Stimulated activated CD8-positive, alpha-beta memory T cell treated with anti-CD3 and anti-CD28 coated beads, Interleukin-15, amount 100 ng/mL, for 4 hours (primary cell): ENCODE data around the gene AMACR.
"Not testable (repeated sequence)": the region's sequence is repeated elsewhere in the genome, so short reads cannot be mapped to it uniquely, and the experiment has no call there.

Experiments
- DNase-seq, 2 donors: peaks; one replicate each; pipeline ENCODE4 v3.0.0-alpha.2; 2020; ENCODE audit warnings: low read depth in 2 of 2

AMACR gene

DNA sequence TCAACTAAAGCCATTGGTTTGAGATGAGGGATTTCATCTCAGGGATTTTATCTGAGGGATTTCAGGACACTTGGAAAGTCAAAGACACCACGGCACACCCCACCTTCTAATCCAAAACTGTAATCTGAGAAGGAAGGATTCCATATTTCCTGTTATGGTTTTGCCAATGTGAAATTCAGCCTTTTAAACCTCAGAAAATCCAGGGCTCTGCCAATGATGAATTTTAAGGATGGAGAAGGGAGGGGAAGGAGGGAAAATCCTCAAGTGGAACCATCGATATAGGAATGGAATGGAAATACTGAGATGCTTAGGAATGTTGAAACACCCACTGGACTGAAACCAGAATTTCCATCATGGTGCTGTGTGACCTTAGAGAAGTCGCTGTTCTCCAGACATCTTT is 29.9 kb upstream of the AMACR start:
- DNase-seq: no peak

DNA sequence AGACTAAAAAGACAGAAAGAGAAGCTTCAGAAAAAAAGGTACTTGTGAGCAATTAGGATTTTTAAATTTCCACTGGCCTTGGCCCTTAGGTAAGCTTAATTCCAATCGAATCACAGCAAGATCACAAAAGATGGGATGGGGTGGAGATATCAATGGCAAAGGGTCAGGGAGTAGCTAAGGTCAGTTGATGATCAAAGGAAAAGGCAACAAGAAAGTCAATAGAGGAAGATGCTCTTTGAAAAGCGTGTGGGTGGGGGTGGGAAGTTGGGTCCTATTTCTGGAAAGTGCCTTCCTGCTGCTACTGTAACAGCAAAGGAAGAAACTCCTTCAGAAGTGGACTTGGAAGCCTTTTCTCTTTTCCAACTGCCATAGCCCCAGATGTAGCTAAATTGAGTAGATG is 27.9 kb upstream of the AMACR start:
- DNase-seq: no peak

DNA sequence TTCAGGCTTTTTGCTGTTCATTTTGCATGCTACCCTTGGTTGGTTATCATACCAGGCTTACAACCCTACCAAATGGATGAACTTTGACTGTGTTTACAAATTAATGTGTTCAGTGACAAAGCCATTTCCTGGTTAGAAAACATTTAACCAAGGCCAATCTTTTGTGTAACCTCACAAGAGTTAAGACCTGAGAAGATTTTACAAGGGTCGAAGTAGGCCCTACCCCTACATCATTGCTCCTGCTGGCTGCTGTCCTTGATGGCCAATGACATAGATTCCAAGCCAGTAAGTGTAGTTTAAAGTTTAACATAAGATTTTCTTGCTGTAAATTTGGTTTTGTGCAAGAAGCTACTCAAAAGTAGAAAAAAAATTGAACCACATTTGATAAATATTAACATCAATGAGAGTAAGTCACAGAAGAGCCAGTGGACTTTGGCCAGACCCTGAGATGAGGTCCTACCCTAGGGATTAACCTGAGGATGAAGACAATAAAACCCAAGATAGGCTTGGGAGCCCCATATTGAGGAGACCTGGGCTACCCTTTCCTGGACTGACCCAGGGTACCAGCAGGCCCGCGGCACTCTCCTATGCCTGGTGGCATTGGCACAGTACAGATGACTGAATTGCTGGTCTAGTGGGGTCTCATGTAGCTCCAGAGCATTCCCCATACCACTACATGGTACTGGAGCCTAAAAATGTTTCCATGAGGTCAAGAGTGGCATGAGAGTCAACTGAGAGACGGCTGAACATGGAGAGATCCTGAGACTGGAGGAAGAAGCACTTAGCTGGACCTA is 26.9 kb upstream of the AMACR start:
- no peak for DNase-seq

DNA sequence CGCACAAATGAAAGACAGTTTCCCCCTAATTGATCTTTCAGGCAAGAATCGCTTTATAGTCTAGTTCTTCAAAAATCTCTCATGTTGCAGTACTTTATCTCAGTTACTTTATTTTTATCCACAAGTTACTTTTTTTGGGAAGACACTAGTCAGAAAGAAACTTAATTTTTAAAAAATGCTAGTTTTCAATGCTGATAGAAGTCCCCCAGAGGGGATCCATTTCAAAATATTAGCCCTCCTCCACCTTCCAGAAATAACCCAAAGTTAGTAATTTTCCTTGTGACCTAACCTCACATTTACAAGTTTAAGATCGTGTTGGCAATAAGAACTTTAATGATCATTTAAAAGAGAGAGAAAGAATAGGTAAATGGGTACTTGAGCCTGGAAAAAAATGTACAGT is 24.1 kb upstream of the AMACR start:
- no peak for DNase-seq

DNA sequence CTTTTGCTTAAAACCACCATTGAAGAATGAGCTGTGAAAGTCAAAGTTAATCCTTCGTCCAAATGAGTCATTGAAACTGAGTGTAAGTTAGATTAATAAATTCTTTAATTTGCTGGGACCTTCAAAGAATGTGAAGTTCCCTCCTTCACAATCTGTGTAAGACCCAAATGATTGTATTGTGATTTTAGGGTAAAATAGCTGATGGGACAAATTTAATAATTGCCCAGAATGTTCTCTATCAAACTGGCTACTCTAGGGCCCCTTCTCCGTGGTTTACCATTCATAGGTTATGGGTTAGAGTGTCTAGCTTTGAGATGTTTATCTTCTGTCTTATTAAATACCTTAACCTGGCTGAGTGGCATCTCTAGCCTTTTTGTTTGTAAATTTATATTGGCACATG is 23.3 kb upstream of the AMACR start:
- DNase-seq: no peak

DNA sequence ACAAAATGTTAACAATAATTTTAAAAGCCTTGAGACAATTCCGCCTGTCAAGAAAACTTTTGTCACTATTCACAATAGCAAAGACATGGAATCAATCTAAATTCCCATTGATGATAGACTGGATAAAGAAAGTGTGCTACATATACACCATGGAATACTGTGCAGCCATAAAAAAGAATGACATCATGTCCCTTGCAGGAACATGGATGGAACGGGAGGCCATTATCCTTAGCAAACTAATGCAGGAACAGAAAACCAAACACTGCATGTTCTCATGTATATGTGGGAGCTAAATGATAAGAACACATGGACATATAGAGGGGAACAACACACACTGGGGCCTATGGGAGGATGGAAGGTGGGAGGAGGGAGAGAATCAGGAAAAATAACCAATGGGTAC is 22.7 kb upstream of the AMACR start:
- DNase-seq: not testable (repeated sequence)

DNA sequence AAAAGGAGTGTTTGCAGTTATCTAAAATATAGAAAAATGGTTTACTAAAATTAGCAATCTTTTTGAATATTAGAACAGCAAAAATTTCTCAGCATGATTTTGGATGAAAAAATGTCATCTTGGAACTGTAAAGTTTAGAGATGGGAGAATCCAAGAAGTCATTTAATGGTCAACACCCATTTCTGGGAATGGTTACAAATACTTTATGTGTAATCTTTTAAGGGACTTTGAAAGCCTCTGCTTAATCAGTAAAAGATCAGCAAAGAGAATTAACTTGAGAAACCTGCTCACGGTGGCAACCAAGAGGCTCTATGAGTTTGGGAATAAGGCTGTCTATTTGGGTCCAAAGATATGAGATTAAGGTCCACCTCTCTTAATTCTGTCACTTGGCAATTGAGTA is 22.2 kb upstream of the AMACR start:
- no peak for DNase-seq

DNA sequence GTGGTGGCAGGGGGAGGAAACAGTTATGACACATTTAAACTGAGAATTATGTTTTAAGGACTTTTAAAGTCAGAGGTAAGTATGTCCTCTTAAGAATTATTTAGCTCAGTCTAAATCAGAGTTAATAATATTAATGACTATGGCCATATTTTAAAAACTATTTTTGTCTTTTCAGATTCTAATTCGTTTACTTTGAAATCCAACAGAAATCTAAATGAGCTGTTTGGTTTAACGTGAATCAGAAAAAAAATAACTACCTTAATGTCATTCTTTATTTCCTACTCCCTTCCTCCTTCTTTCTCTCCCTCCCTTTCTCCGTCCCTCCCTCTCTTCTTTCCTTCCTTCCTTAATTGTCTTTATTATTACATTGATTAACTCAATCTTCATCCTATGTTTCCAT is 20.5 kb upstream of the AMACR start:
- DNase-seq: no peak

DNA sequence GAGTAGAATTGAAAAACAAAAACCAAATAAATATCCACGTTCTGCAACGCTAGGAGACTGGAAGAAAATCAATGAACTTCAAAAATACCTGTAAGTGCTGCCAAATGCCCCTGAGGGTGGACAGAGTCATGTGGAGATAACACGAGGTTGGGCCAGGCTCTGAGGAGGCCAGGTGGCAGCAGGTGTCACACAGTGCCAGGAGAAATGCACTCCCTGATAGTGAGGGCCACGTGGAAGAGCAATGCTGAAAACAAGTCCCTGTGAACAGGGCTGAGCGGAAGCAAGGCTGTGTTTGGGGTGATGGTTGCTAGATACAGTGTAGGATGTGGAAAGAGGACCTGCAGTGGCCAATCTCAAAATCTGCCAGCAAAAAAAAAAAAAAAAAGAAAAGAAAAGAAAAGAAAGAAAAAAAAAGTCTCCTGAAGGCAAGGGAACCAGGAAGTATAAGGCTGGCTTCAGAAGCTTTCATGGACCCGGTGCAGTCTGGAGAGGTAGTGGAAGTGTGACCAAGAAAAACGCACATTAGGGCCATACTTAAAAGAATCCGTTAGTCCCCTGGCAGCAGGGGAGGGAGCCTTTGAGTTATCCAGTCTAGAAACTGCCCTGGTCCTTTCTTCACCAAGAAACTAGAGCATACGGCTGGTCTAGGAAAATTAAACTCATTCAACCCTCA is 18.4 kb upstream of the AMACR start:
- DNase-seq: no peak

DNA sequence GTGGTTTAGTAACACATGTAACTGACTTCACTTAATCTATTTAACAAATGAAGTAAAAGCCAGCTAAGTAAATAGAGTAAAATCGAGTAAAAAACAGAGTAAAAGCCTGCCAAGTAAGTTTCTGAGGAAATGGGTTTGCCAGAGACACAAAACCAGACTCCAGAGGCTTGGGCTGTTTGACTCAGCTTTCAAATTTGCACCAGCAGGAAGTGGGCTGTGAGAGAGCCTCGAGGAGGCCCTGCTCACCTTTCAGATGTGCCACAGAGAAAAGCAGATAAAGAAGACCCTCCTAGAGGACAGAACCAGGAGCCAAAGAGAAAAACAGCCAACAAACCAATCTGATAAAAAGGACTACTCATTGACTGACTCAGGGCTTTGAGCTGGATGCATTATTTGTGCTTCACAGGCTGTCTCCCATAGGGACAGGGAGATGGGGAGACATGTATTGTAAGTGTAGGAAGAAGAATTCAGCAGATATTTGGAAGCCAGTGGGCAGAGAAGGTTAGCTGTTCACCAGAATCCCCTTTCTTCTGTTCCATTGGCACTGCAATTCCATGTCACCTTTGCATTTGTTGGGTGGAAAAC is 14.4 kb upstream of the AMACR start:
- no peak for DNase-seq

DNA sequence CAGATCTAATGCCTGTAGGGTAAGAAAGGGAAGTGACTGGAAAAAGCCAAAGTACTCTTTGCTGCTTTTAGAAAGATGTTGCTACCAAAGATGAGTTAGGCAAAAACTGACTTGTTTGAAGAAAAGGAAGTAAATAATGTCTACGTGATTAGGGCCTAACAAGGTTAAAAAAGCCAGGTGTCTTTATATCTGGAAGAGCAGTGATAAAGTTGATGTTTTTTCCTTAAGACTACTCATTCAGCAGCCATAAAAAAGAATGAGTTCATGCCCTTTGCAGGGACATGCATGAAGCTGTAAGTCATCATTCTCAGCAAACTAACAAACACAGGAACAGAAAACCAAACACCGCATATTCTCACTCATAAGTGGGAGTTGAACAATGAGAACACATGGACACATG is 13.5 kb upstream of the AMACR start:
- no peak for DNase-seq

DNA sequence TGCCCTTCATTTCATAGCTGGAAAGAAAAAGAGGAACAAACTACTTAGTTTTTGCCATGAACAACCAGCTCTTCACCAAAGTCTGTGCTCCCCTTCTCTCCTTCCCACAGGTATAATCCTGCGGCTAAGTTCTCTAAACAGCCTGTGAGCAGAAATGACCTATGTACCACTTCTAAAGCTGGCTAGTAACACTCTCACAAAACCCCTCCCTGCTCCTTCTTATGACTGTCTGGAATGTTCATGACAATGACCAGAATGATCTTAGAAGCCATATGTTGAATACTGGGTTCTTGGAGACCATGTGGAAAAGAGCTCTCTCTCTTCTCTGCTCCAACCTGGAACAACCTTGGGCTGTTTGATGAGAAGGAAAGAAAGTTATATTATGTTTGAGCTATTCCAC is 12.9 kb upstream of the AMACR start:
- DNase-seq: no peak

DNA sequence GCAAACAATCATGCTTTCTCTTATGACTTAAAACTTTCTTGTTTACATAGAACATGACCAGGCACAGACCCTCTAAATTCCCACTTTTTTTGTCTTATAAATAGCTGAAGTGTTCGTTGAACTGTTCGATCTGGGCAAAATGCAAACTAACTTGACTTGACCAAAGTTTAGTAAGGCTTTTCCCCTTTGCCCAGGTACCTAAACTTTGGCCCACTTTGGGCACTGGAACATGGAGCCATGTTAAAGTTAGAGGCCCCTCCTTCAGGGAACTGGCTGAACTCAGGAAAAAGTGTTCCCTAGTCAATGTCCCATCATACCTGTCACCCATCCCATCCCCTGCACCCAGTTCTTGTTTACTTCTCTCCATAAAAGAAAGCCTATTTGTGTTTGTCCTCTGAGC is 9.4 kb upstream of the AMACR start:
- DNase-seq: no peak

DNA sequence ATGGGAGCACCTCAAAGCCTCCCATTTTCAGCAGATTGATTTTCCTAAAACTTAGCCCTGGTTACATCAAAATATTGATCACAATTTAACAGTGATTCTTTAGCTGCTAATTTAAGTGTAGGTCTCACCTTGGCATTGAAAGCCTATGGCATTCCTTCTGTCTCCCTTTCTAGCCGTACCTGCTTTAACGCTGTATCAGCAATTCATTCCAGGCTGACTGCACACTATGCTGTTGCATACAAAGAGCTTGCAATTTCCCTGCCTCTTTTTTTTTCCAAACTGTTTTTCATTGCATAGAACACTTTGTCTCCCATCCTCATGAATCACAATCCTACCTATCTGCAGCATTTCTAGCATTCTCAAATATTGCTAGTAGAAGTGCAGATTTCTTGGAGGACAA is 8.9 kb upstream of the AMACR start:
- DNase-seq: no peak

DNA sequence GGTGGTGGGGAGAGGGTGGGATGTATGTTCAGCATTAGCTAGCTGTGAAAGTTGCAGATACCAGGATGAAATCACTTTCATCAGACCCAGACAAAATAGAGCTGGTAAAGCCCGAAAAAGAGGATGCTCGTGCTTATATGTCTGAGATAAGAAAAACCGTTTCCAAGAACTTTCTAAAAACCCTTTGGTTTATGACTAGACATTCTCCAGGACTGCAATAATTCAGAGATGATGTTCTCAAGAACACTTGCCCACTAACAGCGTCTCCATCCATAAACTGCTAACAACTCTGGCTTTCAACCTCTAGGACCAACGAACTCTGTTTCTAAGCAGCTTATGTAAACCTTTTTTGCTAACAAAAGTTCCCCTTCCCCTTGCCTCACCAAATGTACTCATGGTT is 8.4 kb upstream of the AMACR start:
- no peak for DNase-seq

DNA sequence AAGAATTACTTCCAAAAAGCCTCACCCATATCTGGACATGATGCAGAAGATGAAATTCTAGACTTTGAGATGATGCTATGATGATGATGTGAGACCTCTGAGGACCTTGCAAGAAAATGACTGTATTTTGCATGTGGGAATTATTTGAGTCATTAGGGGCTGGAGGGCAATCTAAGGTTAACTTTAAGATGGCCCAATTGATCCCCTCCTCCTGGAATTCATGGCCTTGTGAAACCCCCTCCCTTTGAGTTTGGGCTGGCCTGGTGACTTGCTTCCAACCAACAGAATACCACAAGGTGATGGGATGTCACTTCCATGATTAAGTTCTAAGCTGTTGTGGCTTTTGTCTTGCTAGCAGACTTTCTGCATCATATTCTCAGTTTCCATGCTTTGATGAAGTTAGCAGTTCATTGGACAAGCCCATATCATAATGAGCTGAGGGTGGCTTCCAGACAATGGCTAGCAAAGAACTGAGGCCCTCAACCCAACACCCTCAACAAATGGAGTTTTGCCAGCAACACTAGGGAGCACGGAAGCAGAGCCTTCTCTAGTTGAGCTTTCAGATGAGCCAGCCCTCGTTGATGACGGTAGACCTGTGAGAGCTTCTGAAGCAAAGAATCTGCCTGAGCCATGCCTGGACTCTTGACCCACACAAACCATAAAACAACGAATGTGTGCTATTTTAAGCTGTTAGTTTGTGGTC is 7.4 kb upstream of the AMACR start:
- DNase-seq: no peak

DNA sequence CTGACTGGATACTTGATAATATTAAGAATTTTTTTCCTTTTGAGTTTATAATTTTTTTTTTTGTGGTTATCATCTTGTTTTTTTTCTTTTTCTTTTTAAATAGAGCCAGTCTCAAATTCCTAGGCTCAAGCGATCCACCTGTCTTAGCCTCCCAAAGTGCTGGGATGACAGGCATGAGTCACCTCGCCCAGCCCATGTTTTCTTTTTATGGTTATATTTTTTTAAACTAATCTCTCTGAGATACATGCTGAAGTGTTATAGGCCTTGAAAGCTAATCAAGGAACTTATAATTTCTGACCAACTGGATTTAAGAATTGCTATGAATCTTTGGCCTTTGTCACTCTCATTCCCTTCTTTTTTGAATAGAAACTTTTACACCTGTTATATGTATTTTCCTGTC is 6.8 kb upstream of the AMACR start:
- DNase-seq: no peak

DNA sequence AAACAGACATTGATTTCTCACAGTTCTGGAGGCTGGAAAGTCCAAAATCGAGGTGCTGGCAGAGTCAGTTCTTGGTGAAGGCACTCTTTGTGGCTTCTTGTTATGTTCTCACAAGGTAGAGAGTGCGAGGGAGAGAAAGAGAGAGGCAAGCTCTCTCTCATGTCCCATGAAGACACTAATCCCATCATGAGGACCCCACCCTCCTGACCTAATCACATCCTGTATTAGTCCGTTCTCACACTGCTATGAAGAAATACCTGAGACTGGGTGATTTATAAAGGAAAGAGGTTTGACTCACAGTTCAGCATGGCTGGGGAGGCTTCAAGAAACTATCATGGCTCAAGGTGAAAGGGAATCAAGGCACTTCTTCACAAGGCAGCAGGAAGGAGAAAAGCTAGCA is 5.7 kb upstream of the AMACR start:
- no peak for DNase-seq

DNA sequence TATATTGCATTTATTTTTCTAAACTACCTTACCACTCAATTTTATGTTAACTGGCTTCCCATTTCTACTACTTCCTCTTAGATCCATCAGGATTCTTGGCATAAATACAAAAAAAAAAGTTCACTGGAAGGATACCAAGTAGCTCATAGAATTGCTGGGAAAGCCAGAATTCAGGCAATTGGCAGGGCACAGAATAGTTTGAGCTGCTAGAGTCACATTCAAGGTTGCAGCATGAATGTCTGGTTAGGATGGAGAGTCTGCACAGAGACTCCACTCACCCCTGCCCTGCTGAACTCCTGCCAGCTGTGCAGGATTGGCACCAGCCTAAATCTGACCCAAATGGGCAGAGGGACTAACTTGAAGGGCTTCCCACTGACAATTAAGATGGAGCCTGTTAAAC is 4.9 kb upstream of the AMACR start:
- no peak for DNase-seq

DNA sequence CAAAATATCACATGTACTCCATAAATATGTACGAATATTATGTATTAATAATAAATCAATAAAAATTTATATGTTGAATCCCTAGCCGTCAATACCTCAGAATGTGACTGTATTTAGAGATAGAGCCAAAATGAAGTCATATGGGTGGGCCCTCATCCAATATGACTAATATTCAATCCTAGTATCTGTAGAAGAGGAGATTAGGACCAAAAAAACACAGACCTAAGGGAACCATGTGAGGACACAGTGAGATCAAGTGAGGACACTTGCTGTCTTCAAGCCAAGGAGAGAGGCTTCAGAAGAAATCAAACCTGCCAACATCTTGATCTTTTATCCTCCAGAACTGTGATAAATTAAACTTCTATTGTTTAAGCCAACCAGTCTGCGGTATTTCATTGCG is 3.7 kb upstream of the AMACR start:
- DNase-seq: no peak

DNA sequence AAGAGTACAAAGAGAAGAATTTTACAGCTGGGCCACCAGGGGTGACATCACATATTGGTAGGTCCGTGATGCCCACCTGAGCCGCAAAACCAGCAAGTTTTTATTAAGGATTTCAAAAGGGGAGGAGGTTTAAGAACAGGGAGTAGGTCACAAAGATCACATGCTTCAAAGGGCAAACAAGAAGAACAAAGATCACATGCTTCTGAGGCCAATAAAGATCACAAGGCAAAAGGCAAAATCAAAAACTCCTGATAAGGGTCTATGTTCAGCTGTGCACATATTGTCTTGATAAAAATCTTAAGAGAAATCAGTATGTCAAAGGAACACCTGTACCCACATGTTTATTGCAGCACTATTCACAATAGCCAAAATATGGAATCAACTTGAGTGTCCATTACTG is 2.3 kb upstream of the AMACR start:
- not testable (repeated sequence) for DNase-seq

DNA sequence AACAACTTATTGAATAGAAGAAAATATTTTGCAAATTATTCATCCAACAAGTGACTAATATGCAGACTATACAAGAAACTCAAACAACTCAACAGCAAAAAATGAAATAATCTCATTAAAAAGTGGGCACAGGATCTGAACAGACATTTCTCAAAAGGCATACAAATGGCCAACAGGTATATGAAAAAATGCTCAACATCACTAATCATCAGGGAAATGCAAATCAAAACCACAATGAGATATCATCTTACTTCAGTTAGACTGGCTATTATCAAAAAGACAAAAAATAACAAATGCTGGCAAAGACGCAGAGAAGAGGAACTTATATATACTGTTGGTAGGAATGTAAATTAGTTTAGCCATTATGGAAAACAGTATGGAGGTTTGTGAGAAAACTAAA is 1.8 kb upstream of the AMACR start:
- no peak for DNase-seq

DNA sequence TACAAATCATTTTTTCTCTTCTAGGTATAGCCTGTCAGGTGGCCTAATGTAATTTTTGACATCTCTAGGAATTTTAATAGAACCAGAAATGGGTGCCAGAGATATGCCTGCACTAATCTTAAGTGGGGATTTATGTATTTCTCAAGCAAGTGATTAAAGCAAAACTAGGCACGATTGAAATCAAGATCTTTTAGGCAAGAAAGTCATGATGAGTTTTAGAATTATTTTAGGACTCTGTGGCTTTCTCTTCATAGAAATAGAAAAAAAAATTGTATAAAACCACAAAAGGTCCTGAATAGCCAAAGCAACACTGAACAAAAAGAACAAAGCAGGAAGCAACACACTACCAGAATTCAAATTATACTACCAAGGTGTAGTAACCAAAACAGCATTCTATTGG is 952 bp upstream of the AMACR start:
- DNase-seq: no peak
